ENCODE measurements around the gene PGGT1B.

DNA sequence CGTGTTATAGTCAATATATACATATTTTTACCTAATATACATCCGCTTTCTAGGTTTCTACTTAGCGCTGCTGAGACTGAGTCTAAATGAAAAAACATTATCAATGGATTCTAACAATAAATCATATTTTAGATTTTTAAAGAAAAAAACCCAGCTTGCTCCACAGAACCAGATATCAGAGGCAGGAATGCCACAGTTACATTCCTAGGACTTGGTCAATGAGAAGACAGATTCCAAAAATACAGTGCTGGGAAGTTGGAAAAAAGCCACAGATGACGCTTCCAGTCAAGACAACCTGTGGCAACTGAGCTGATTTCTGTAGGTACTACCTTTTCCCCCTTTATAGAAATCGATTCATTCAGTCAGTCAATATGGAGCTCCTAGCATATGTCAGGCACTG lies 34.4 kb upstream of the PGGT1B start:
- TF ChIP-seq, protein P1, sequence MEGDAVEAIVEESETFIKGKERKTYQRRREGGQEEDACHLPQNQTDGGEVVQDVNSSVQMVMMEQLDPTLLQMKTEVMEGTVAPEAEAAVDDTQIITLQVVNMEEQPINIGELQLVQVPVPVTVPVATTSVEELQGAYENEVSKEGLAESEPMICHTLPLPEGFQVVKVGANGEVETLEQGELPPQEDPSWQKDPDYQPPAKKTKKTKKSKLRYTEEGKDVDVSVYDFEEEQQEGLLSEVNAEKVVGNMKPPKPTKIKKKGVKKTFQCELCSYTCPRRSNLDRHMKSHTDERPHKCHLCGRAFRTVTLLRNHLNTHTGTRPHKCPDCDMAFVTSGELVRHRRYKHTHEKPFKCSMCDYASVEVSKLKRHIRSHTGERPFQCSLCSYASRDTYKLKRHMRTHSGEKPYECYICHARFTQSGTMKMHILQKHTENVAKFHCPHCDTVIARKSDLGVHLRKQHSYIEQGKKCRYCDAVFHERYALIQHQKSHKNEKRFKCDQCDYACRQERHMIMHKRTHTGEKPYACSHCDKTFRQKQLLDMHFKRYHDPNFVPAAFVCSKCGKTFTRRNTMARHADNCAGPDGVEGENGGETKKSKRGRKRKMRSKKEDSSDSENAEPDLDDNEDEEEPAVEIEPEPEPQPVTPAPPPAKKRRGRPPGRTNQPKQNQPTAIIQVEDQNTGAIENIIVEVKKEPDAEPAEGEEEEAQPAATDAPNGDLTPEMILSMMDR (IDR thresholded peaks at IDR 0.05): no peak
- no peak for TF ChIP-seq POLR2A (IDR thresholded peaks at IDR 0.05)
- TF ChIP-seq EP300 (IDR thresholded peaks at IDR 0.05): no peak
